Smooth muscle cell (in vitro differentiated cells): ENCODE data around the gene EIF4EBP2. TPM values are rescaled to one million over a fixed set of nuclear protein-coding genes. Genes with fewer than 3 reads are reported as not detected.

Experiments used
- DNase-seq: peaks from one replicate; lab custom pipeline; 2025; ENCODE audit not compliant: unreplicated experiment; lab: John Stamatoyannopoulos, UW
- H2AFZ ChIP-seq: fragments of 200-600 bp; sonication (generic); 2 replicates; pipeline ENCODE4 v1.6.0; 2016; ENCODE audit warnings: antibody characterized with exemption, low read depth, mild to moderate bottlenecking
- H3F3A ChIP-seq: fragments of 200-600 bp; sonication (generic); 2 replicates; pipeline ENCODE4 v1.6.0; 2017; ENCODE audit warnings: antibody characterized with exemption, low read depth
- H3K27ac ChIP-seq: fragments of 200-600 bp; sonication (generic); 2 replicates; pipeline ENCODE4 v1.5.1; 2016; ENCODE audit warnings: low read depth, mild to moderate bottlenecking
- H3K27me3 ChIP-seq: fragments of 200-600 bp; sonication (generic); 2 replicates; pipeline ENCODE4 v1.6.1; 2016; ENCODE audit warnings: low read depth, mild to moderate bottlenecking
- H3K36me3 ChIP-seq: fragments of 200-600 bp; sonication (generic); 2 replicates; pipeline ENCODE4 v1.5.1; 2016; ENCODE audit warnings: low read depth
- H3K4me1 ChIP-seq: fragments of 200-600 bp; sonication (generic); 2 replicates; pipeline ENCODE4 v1.5.1; 2016; ENCODE audit warnings: low read depth
- H3K4me2 ChIP-seq: fragments of 200-600 bp; sonication (generic); 2 replicates; pipeline ENCODE4 v1.6.0; 2016; ENCODE audit warnings: mild to moderate bottlenecking
- H3K4me3 ChIP-seq: fragments of 200-600 bp; sonication (generic); 2 replicates; pipeline ENCODE4 v1.5.1; 2016; ENCODE audit warnings: mild to moderate bottlenecking
- H3K79me2 ChIP-seq: fragments of 200-600 bp; sonication (generic); 2 replicates; pipeline ENCODE4 v1.6.0; 2016; ENCODE audit warnings: low read depth, mild to moderate bottlenecking
- H3K9ac ChIP-seq: fragments of 200-600 bp; sonication (generic); 2 replicates; pipeline ENCODE4 v1.6.0; 2016; ENCODE audit warnings: low read depth
- H3K9me3 ChIP-seq: fragments of 200-600 bp; sonication (generic); replicated peaks from 2 replicates; pipeline ENCODE4 v1.5.1; 2016; ENCODE audit warnings: low read depth
- H4K20me1 ChIP-seq: fragments of 200-600 bp; sonication (generic); 2 replicates; pipeline ENCODE4 v1.6.0; 2016; ENCODE audit warnings: low read depth
- CTCF ChIP-seq: fragments of 200-600 bp; sonication (generic); IDR thresholded peaks from 2 replicates; pipeline ENCODE4 v1.5.1; 2017; ENCODE audit warnings: borderline replicate concordance, mild to moderate bottlenecking, antibody characterized with exemption; ENCODE audit not compliant: insufficient read depth, poor library complexity, severe bottlenecking
- WGBS: methylation state at CpG from one replicate; pipeline ENCODE4 v1.1.7; 2016; ENCODE audit warnings: low lambda C conversion rate; 5-methylcytosine and 5-hydroxymethylcytosine counted together
- polyA plus RNA-seq: library from polyadenylated mRNA; unstranded; fragments of >200 nt; fragmentation: Nextera tagmentation; extraction: Ambion mirVana; gene quantifications from 2 replicates; pipeline ENCODE4 v1.2.1, GENCODE V29; 2016
- total RNA-seq: library from RNA; depleted of rRNA; stranded (reverse); fragments of >200 nt; gene quantifications from 2 replicates; pipeline ENCODE4 v1.2.3, GENCODE V29; 2014

The EIF4EBP2 gene
- total and polyA plus RNA-seq, 2 experiments from 2014 or later: 35.9 to 43.9 TPM

DNA sequence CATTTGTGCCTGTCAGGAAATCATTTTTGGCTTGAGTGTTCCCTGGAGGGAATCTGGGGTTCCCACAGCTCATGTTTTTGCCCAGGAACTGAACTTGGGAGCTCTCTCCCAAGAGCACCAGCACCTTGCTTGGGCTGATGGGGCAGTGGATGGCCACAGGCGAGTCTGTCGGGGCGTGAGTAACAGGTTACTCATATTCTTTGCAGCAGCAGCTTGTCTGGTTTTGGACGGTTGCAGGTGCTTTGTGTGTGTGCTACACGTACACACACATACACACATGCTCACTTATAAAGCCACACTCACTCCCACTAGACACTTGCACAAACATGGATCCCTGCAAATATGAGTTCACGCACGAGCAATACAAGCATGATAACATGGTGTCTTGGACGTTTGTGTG is 71.7 kb downstream of the EIF4EBP2 start:
- H4K20me1 ChIP-seq: no peaks in the 10 kb centered on the region
- H3K9me3 ChIP-seq: no peaks in the 10 kb centered on the region
- H3K27me3 ChIP-seq: peaks cover 6% of the 10 kb centered on the region

GRCh38 chr10:70476249-70477035 is 72.5 kb downstream of the EIF4EBP2 start:
- Histone ChIP-seq H3K4me1 (peaks cover 9% of the 10 kb centered on the region), H3K79me2 (no peaks in the 10 kb centered on the region), H3K9ac (no peak overlapping the region), H3K4me2 (no peak overlapping the region), H3K36me3 (no peaks in the 10 kb centered on the region), H4K20me1 (no peaks in the 10 kb centered on the region), H3F3A (peaks cover 7% of the 10 kb centered on the region), H3K9me3 (no peaks in the 10 kb centered on the region), H3K27ac (no peak overlapping the region), H3K4me3 (no peak overlapping the region), H2AFZ (no peak overlapping the region), H3K27me3 (peaks cover 6% of the 10 kb centered on the region)
- TF ChIP-seq CTCF: no peak
- DNase-seq: no peak
- 66% methylated on average over 7 of the region's 7 CpGs for WGBS

More for the DNA sequence above, 71.7 kb downstream of the EIF4EBP2 start:
- Histone ChIP-seq H3K9ac (no peak overlapping the region), H3K4me3 (no peak overlapping the region), H3K4me2 (no peak overlapping the region), H3F3A (peaks cover 7% of the 10 kb centered on the region), H3K4me1 (peaks cover 9% of the 10 kb centered on the region), H2AFZ (no peak overlapping the region), H3K79me2 (no peaks in the 10 kb centered on the region), H3K36me3 (no peaks in the 10 kb centered on the region), H3K27ac (no peak overlapping the region)
- no peak for DNase-seq
- no peak for TF ChIP-seq CTCF
- 76% methylated on average over 8 of the region's 8 CpGs for WGBS

DNA sequence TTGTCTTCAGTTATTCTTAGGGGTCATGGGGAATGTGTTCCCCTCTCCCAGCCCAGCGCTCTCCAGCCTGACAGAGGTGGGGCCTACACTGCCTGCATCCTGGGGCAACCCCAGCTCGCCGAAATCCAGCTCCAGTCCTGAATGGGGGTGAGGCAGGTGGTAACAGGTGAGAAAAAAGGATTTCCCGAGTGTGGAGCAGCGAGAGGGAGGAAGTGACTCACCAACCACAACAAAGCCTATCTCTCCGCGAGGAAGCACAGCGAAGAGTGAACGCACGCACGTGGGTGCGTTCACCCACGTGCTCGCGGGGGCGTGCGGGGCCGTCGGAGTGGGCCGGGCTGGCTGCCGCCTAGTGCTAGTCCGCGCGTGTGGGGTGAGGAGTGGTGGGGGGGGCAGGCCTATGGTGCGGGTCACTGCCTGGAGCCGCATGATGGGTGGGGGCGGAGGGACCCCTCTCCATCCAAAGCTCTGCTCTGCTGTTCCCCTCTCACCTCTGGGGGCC is 73.8 kb downstream of the EIF4EBP2 start:
- Histone ChIP-seq H3F3A (peaks cover 7% of the 10 kb centered on the region), H3K4me2 (peak overlapping the region; percentile 92), H3K27me3 (peaks cover 6% of the 10 kb centered on the region), H3K27ac (no peak overlapping the region), H2AFZ (no peak overlapping the region), H3K4me3 (peak overlapping the region; percentile 56), H3K9ac (no peak overlapping the region), H3K36me3 (no peaks in the 10 kb centered on the region), H3K79me2 (no peaks in the 10 kb centered on the region), H3K9me3 (no peaks in the 10 kb centered on the region), H3K4me1 (peaks cover 9% of the 10 kb centered on the region), H4K20me1 (no peaks in the 10 kb centered on the region)
- 7% methylated on average over 27 of the region's 27 CpGs for WGBS
- TF ChIP-seq CTCF: no peak
- DNase-seq: no peak

Other genes with a start within 250 kb of the EIF4EBP2 start
- 178 and 180 TPM in 2 replicates for gene SAR1A, start 233.6 kb upstream of the EIF4EBP2 start, total RNA-seq
- gene SAR1A, start 233.6 kb upstream of the EIF4EBP2 start, polyA plus RNA-seq: 133 and 140 TPM in 2 replicates
- 55.6 and 58.4 TPM in 2 replicates for gene PPA1, start 170.7 kb upstream of the EIF4EBP2 start, total RNA-seq
- 38.1 and 46.9 TPM in 2 replicates for gene PPA1, start 170.7 kb upstream of the EIF4EBP2 start, polyA plus RNA-seq
- gene NPFFR1, start 120.1 kb upstream of the EIF4EBP2 start, total RNA-seq: under 0.01 TPM in 1 of 2 replicates, not detected in the other
- not detected in 2 replicates for gene NPFFR1, start 120.1 kb upstream of the EIF4EBP2 start, polyA plus RNA-seq
- 2.7 and 14.3 TPM in 2 replicates for gene LRRC20, start 21.5 kb upstream of the EIF4EBP2 start, total RNA-seq
- 4.7 and 6.7 TPM in 2 replicates for gene LRRC20, start 21.5 kb upstream of the EIF4EBP2 start, polyA plus RNA-seq
- gene NODAL, start 37.5 kb downstream of the EIF4EBP2 start, total RNA-seq: not detected in 2 replicates
- gene NODAL, start 37.5 kb downstream of the EIF4EBP2 start, polyA plus RNA-seq: 0.63 and 0.81 TPM in 2 replicates
- 1.4 and 1.5 TPM in 2 replicates for gene PALD1, start 74.6 kb downstream of the EIF4EBP2 start, total RNA-seq
- 0.73 and 2.2 TPM in 2 replicates for gene PALD1, start 74.6 kb downstream of the EIF4EBP2 start, polyA plus RNA-seq
- not detected in 2 replicates for gene PRF1, start 198.6 kb downstream of the EIF4EBP2 start, total RNA-seq
- gene PRF1, start 198.6 kb downstream of the EIF4EBP2 start, polyA plus RNA-seq: not detected in 2 replicates